HEK293T (cell line): ENCODE measurements around the gene DNAJB11.

Experiments
- CTCF ChIA-PET: fragments of 350-600 bp; formaldehyde crosslinking; extraction: SDS; loops from one replicate; lab custom pipeline; 2021; ENCODE audit warnings: antibody characterized with exemption, inconsistent platforms; lab: Yijun Ruan, JAX
- POLR2A ChIA-PET: fragments of 350-600 bp; formaldehyde crosslinking; extraction: SDS; loops from one replicate; lab custom pipeline; 2020; ENCODE audit warnings: antibody characterized with exemption, inconsistent platforms; lab: Yijun Ruan, JAX
- DNase-seq: peaks from one replicate; pipeline ENCODE4 v3.0.0; 2012; ENCODE audit warnings: mixed read lengths; ENCODE audit errors: extremely low spot score
- ARNT ChIP-seq: fragments of 450-650 bp; IDR thresholded peaks from 2 replicates; pipeline ENCODE4 v1.6.1; 2017; ENCODE audit warnings: mild to moderate bottlenecking
- BHLHE40 ChIP-seq: fragments of 450-650 bp; IDR thresholded peaks from 2 replicates; pipeline ENCODE4 v1.6.1; 2016; ENCODE audit warnings: mild to moderate bottlenecking, moderate library complexity, borderline replicate concordance
- CTBP1 ChIP-seq: fragments of 450-650 bp; IDR thresholded peaks from 2 replicates; pipeline ENCODE4 v1.6.1; 2016; ENCODE audit warnings: borderline replicate concordance
- ELF4 ChIP-seq: fragments of 450-650 bp; IDR thresholded peaks from 2 replicates; pipeline ENCODE4 v1.6.1; 2017; ENCODE audit warnings: antibody characterized with exemption
- FOXA1 ChIP-seq: fragments of 450-650 bp; IDR thresholded peaks from 2 replicates; pipeline ENCODE4 v1.6.1; 2016; ENCODE audit warnings: mild to moderate bottlenecking
- FOXK2 ChIP-seq: fragments of 450-650 bp; IDR thresholded peaks from 2 replicates; pipeline ENCODE4 v1.6.1; 2016; ENCODE audit warnings: mild to moderate bottlenecking
- FOXM1 ChIP-seq: fragments of 450-650 bp; IDR thresholded peaks from 2 replicates; pipeline ENCODE4 v1.6.1; 2017; ENCODE audit warnings: mild to moderate bottlenecking, borderline replicate concordance
- HDGF ChIP-seq: fragments of 450-650 bp; IDR thresholded peaks from 2 replicates; pipeline ENCODE4 v1.6.1; 2017; ENCODE audit warnings: antibody characterized with exemption, borderline replicate concordance
- L3MBTL2 ChIP-seq: fragments of 450-650 bp; conservative IDR thresholded peaks from 2 replicates; pipeline ENCODE4 v1.6.1; 2016; ENCODE audit warnings: mild to moderate bottlenecking
- LEF1 ChIP-seq: fragments of 450-650 bp; IDR thresholded peaks from 2 replicates; pipeline ENCODE4 v1.6.1; 2017; ENCODE audit warnings: mild to moderate bottlenecking, borderline replicate concordance
- NFRKB ChIP-seq: fragments of 450-650 bp; IDR thresholded peaks from 2 replicates; pipeline ENCODE4 v1.6.1; 2016; ENCODE audit warnings: mild to moderate bottlenecking, moderate library complexity
- PKNOX1 ChIP-seq: fragments of 450-650 bp; IDR thresholded peaks from 2 replicates; pipeline ENCODE4 v1.6.1; 2016
- SP1 ChIP-seq: fragments of 450-650 bp; IDR thresholded peaks from 2 replicates; pipeline ENCODE4 v1.6.1; 2017
- SUZ12 ChIP-seq: fragments of 450-650 bp; IDR thresholded peaks from 2 replicates; pipeline ENCODE4 v1.6.1; 2016; ENCODE audit warnings: mild to moderate bottlenecking
- TARDBP ChIP-seq: fragments of 450-650 bp; IDR thresholded peaks from 2 replicates; pipeline ENCODE4 v1.6.1; 2016
- ZNF384 ChIP-seq: fragments of 450-650 bp; IDR thresholded peaks from 2 replicates; pipeline ENCODE4 v1.6.1; 2016

The DNAJB11 gene

GRCh38 chr3:186590580-186591295, 20.2 kb downstream of the DNAJB11 start:
- CTCF ChIA-PET: no interaction called here
- TF ChIP-seq FOXM1 (no peak), L3MBTL2 (no peak), FOXK2 (no peak)
- POLR2A ChIA-PET: no interaction called here
- no peak for DNase-seq

- POLR2A ChIA-PET: no interaction called here
- TF ChIP-seq ARNT: no peak
- no peak for TF ChIP-seq FOXA1
- no peak for TF ChIP-seq SUZ12
- TF ChIP-seq BHLHE40: no peak
- TF ChIP-seq CTBP1: no peak
- no peak for TF ChIP-seq FOXK2
- no peak for TF ChIP-seq SP1
- CTCF ChIA-PET: no interaction called here
- DNase-seq: no peak
Measured at GRCh38 chr3:186592682-186593081, 22.2 kb downstream of the DNAJB11 start.

- DNase-seq: no peak
- no peak for TF ChIP-seq PKNOX1
- TF ChIP-seq FOXM1: no peak
- no peak for TF ChIP-seq SP1
- no peak for TF ChIP-seq LEF1
- no peak for TF ChIP-seq HDGF
- no peak for TF ChIP-seq SUZ12
- no peak for TF ChIP-seq ARNT
- no peak for TF ChIP-seq NFRKB
- no peak for TF ChIP-seq FOXA1
- TF ChIP-seq TARDBP: no peak
- no peak for TF ChIP-seq ZNF384
- TF ChIP-seq FOXK2: no peak
- TF ChIP-seq CTBP1: no peak
- TF ChIP-seq BHLHE40: no peak
- no peak for TF ChIP-seq ELF4
- TF ChIP-seq L3MBTL2: no peak
- CTCF ChIA-PET: no interaction called here
- POLR2A ChIA-PET: no interaction called here
Measured at GRCh38 chr3:186593862-186594261, 23.3 kb downstream of the DNAJB11 start.

GRCh38 chr3:186594591-186595113, 24.1 kb downstream of the DNAJB11 start:
- ChIA-PET POLR2A (no interaction called here), CTCF (no interaction called here)
- no peak for DNase-seq
- no peak for TF ChIP-seq LEF1

- DNase-seq: no peak
- CTCF ChIA-PET: interaction anchor here (0.6 to 1.8 kb wide), 4 partner anchors 17 to 895 kb away, joined by 3 to 10 read pairs (median 4); no protein-coding TSS in a partner anchor
Measured at GRCh38 chr3:186596568-186597287, 26.2 kb downstream of the DNAJB11 start.

GRCh38 chr3:186598108-186598784, 27.7 kb downstream of the DNAJB11 start:
- TF ChIP-seq PKNOX1 (no peak), FOXM1 (no peak), TARDBP (no peak), ELF4 (no peak), CTBP1 (no peak), NFRKB (no peak), FOXK2 (no peak), ARNT (no peak), SP1 (no peak), FOXA1 (no peak), BHLHE40 (no peak), HDGF (no peak), LEF1 (no peak), L3MBTL2 (no peak), SUZ12 (no peak), ZNF384 (no peak)
- ChIA-PET CTCF (no interaction called here), POLR2A (no interaction called here)
- no peak for DNase-seq

More at GRCh38 chr3:186596568-186597287, 26.2 kb downstream of the DNAJB11 start:
- POLR2A ChIA-PET: interaction anchor here (1.1 kb wide), 1 partner anchor 188 kb away, joined by 3 read pairs; no protein-coding TSS in a partner anchor
- TF ChIP-seq LEF1: no peak
- no peak for TF ChIP-seq ZNF384
- no peak for TF ChIP-seq ELF4

GRCh38 chr3:186598794-186599141, 28.2 kb downstream of the DNAJB11 start:
- ChIA-PET CTCF (no interaction called here), POLR2A (no interaction called here)
- DNase-seq: no peak
- TF ChIP-seq HDGF (no peak), SP1 (no peak), ZNF384 (no peak), LEF1 (no peak), FOXK2 (no peak), NFRKB (no peak), ELF4 (no peak), L3MBTL2 (no peak), FOXA1 (no peak), CTBP1 (no peak), SUZ12 (no peak), TARDBP (no peak), PKNOX1 (no peak), FOXM1 (no peak), BHLHE40 (no peak), ARNT (no peak)
